AG09319 (cell line): ENCODE results near the gene REEP1.

ENCODE experiments used
- DNase-seq: peaks from one replicate; pipeline ENCODE4 v3.0.0-alpha.2; 2010; ENCODE audit warnings: low read depth; ENCODE audit errors: extremely low read depth
- CTCF ChIP-seq: IDR thresholded peaks from 2 replicates; pipeline ENCODE4 v1.5.1; 2011; ENCODE audit warnings: low read depth, mild to moderate bottlenecking, inconsistent platforms, low read length, moderate library complexity

Gene REEP1, protein sequence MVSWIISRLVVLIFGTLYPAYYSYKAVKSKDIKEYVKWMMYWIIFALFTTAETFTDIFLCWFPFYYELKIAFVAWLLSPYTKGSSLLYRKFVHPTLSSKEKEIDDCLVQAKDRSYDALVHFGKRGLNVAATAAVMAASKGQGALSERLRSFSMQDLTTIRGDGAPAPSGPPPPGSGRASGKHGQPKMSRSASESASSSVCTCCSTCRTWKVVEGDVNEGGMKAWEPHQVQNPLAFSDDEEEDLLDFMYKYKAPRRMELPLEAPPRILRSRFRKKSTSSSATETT

DNA sequence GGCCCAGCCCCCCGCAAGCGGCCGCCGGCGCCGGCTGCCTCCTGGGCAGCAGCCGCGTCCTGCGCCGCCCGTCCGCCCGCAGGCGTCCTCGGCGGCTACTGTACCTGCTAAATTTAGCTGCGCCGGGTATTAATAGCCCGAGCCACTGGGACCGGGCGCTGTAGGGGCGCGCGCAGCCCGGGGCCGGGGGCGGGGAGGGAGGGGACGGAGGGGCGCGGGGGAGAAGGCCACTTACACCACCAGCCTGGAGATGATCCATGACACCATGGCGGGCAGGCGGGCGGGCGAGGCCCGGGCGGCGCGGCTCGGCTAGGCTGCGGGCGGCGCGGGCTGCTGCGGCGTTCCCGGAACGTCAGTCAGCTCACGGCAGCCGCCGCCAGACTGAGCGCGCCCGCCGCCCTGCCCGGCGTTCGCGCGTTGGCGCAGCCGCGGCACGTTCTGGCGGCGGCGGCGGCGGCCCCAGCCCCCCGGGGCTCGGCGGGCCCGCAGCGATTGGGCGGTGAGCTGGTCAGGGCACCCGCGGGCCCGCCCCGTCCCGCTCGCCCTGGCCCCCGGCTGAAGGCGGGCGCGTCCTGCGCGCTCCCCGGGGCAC lies at the start of gene REEP1:
REEP1 (minus strand) TSS at position 383 of the 592 bp plus-strand sequence; CDS start at position 267, 116 bp downstream.
- no peak for TF ChIP-seq CTCF
- no peak for DNase-seq

DNA sequence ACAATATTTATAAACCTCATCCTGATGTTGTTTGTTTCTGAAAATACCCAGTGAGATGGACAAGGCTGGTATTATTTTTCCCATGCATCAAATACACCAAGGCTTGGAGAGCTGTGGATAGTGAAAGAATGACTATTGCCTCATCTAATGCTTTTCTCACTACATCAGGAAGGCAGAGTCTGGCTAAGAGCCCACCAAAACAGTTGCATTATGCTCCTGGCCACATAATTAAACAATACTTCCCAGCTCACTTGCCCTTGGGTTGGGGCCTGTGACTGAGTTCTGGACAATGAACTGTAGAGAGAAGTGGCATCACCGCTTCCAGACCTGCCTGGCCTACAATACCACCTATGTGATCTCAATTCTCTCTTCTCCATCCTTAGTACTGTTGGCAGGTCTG lies 46.4 kb upstream of the REEP1 start:
- peak; percentile 30 for DNase-seq
- TF ChIP-seq CTCF: no peak

DNA sequence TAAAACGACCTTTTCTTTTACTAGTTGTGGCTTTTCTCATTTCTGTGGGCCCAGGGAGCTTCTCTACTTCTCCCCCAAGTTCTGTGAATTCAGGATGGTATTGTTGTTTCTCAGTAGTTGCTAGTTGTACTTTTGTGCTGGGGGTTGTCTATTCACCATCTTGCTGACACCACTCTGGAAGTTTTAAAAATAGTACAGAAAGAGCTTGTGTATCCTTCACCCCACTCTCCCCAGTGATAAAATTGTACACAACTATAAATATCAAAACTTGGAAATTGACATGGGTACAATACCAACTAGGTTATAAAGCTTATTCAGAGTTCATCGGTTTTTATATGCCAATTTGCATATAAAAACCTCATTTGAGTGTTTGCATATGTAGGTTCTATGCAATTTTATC lies 45.3 kb upstream of the REEP1 start:
- TF ChIP-seq CTCF: no peak
- no peak for DNase-seq

DNA sequence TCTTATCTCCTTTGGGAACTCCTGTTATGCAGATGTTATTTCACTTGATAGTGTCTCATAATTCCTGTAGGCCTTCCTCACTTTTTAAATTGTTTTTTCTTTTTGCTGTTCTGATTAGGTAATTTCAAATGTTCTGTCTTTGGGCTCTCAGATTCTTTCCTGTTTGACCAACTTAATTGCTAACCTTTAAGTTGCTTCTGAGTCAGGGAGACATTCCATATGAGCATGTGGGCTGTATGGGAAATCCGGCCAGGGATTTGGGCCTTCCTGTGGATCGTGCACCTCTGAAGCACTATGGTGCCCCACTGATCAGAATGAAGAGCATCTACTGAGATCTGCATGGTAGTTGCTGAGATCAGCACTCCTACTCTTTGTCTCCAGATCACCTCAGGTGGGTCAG lies 44.7 kb upstream of the REEP1 start:
- no peak for DNase-seq
- no peak for TF ChIP-seq CTCF

DNA sequence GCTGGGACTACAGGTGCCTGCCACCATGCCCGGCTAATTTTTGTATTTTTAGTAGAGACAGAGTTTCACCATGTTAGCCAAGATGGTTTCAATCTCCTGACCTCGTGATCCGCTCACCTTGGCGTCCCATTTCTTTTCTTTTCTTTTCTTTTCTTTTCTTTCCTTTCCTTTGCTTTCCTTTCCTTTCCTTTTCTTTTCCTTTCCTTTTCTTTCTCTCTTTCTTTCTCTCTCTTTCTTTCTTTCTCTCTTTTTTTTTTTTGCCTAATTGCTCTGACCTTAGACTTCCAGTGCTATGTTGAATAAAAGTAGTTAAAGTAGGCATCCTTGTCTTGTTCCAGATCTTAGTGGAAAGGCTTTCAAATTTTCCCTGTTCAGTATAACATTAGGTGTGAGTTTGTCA lies 41.0 kb upstream of the REEP1 start:
- no peak for DNase-seq
- no peak for TF ChIP-seq CTCF

DNA sequence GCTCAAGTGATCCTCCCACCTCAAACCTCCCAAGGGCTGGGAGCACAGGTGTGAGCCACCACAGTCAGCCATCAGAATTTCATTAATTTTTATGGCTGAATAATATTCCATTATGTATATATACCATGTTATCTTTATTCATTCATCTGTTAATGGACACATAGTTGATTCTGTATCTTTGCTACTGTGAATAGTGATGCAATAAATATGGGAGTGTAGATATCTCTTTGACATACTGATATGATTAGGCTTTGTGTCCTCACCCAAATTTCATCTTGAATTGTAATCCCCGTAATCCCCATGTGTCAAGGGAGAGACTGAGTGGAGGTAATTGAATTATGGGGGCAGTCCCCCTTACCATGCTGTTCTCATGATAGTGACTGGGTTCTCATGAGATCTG lies 38.2 kb upstream of the REEP1 start:
- no peak for DNase-seq
- no peak for TF ChIP-seq CTCF

- DNase-seq: peak; percentile 18
- TF ChIP-seq CTCF: peak; percentile 60
Observed at GRCh38 chr2:86372641-86373502, 35.4 kb upstream of the REEP1 start.
